ENCODE results near the gene MPDZ.
"Not testable (repeated sequence)": the region's sequence is repeated elsewhere in the genome, so short reads cannot be mapped to it uniquely, and the experiment has no call there.

Gene MPDZ

GRCh38 chr9:13264788-13265187 is 14.7 kb downstream of the MPDZ start:
- DNase-seq (ENCODE audit: insufficient read length) (no peak), FAIRE-seq (no peak)
- TF ChIP-seq POLR2AphosphoS5 (IDR thresholded peaks at IDR 0.05; ENCODE audit: low read depth, low read length) (no peak), POLR2A (IDR thresholded peaks at IDR 0.05; ENCODE audit: low read depth, low read length) (no peak), TAF1 (IDR thresholded peaks at IDR 0.05; ENCODE audit: borderline replicate concordance, low read depth, low read length) (no peak)

GRCh38 chr9:13263511-13263910 is 16.0 kb downstream of the MPDZ start:
- FAIRE-seq (no peak), DNase-seq (ENCODE audit: insufficient read length) (no peak)
- TF ChIP-seq POLR2AphosphoS5 (IDR thresholded peaks at IDR 0.05; ENCODE audit: low read depth, low read length): no peak
- TF ChIP-seq TAF1 (IDR thresholded peaks at IDR 0.05; ENCODE audit: borderline replicate concordance, low read depth, low read length): no peak

- DNase-seq (ENCODE audit: insufficient read length) (no peak), FAIRE-seq (no peak)
- TF ChIP-seq POLR2A (IDR thresholded peaks at IDR 0.05; ENCODE audit: low read depth, low read length): no peak
- no peak for TF ChIP-seq TAF1 (IDR thresholded peaks at IDR 0.05; ENCODE audit: borderline replicate concordance, low read depth, low read length)
- TF ChIP-seq POLR2AphosphoS5 (IDR thresholded peaks at IDR 0.05; ENCODE audit: low read depth, low read length): no peak
These were observed 26.6 kb downstream of the MPDZ start for GRCh38 chr9:13252852-13253251.

DNA sequence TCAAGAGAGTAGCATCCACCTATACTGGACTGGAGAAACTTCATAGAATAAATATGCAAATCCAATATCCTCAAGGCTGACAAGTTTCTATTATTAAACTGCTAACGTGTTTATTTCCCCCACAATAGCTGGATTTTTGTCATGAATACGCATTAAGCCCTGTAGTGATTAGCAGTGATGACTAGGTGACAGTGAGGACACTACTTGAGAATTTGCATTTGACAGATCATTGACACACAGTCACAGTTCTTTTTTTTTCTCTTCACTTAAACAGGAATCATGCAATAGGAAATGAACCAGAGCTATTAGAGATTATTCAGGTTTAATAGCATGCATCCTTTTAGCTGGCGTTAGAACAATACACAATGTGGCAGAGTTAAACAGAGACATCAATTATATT is 35.3 kb downstream of the MPDZ start:
- no peak for DNase-seq (ENCODE audit: insufficient read length)
- TF ChIP-seq TAF1 (IDR thresholded peaks at IDR 0.05; ENCODE audit: borderline replicate concordance, low read depth, low read length) (no peak), POLR2AphosphoS5 (IDR thresholded peaks at IDR 0.05; ENCODE audit: low read depth, low read length) (no peak), POLR2A (IDR thresholded peaks at IDR 0.05; ENCODE audit: low read depth, low read length) (no peak)
- no peak for FAIRE-seq

DNA sequence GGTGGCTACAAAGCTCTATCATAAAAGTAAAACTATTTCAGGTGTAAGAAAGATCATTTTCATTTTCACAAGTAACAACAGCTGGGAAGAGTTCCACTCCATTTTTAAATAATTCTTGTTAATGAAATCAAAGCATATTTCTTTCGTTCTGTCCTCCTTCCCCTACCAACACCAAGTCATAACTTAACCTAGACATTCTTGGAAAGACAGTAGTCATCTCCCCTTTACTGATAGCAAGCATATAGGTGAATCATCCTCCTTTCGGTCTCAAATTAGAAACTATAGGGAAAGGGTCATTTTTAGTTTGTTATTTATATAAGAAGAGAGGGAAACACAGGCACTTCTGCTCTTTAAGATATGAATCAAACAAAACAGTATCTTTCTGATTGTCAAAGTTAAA is 38.2 kb downstream of the MPDZ start:
- FAIRE-seq: no peak
- no peak for DNase-seq (ENCODE audit: insufficient read length)
- no peak for TF ChIP-seq POLR2AphosphoS5 (IDR thresholded peaks at IDR 0.05; ENCODE audit: low read depth, low read length)
- TF ChIP-seq POLR2A (IDR thresholded peaks at IDR 0.05; ENCODE audit: low read depth, low read length): no peak
- no peak for TF ChIP-seq TAF1 (IDR thresholded peaks at IDR 0.05; ENCODE audit: borderline replicate concordance, low read depth, low read length)

DNA sequence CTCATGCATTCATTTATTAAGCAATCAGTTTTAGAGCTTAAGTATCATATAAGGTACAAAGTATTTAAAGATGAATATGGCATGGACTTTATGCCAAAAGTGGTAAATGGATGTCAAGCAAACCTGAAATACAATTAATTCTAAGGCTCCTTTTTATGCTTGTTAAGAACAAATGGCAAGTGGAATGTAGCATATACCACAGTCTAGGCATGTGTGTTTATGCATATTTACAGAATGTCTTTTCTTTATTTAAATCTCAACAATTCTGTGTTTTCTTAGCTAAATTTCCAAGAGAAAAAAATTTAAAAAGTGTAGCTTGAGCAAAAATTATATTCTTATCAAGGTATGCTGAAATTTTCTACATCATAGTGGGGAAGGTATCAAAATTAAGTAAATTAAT is 39.8 kb downstream of the MPDZ start:
- TF ChIP-seq TAF1 (IDR thresholded peaks at IDR 0.05; ENCODE audit: borderline replicate concordance, low read depth, low read length) (no peak), POLR2A (IDR thresholded peaks at IDR 0.05; ENCODE audit: low read depth, low read length) (no peak), POLR2AphosphoS5 (IDR thresholded peaks at IDR 0.05; ENCODE audit: low read depth, low read length) (no peak)
- no peak for FAIRE-seq
- DNase-seq (ENCODE audit: insufficient read length): no peak

- FAIRE-seq (no peak), DNase-seq (ENCODE audit: insufficient read length) (no peak)
- no peak for TF ChIP-seq POLR2AphosphoS5 (IDR thresholded peaks at IDR 0.05; ENCODE audit: low read depth, low read length)
These were observed 40.3 kb downstream of the MPDZ start for GRCh38 chr9:13239208-13239607.

DNA sequence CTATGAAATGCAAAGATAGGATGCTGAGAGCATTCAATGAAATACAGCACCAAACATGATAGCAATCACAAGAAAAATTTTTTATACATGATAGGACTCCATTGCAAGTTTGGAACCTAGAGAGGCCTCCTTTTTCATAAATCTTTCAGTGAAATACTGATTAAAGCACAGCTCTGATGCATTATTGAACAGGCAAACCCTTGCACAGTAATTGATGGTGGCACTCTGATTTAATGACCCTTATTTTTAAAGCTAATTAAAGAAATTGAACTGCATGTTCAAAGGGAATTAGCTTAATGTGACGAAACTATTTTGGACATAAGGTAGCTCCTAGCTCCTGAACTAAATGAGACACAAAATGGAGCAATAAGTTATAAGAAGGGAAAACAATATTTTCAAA is 44.6 kb downstream of the MPDZ start:
- no peak for TF ChIP-seq POLR2AphosphoS5 (IDR thresholded peaks at IDR 0.05; ENCODE audit: low read depth, low read length)
- TF ChIP-seq POLR2A (IDR thresholded peaks at IDR 0.05; ENCODE audit: low read depth, low read length): no peak
- TF ChIP-seq TAF1 (IDR thresholded peaks at IDR 0.05; ENCODE audit: borderline replicate concordance, low read depth, low read length): no peak
- DNase-seq (ENCODE audit: insufficient read length): no peak
- FAIRE-seq: no peak

- TF ChIP-seq TAF1 (IDR thresholded peaks at IDR 0.05; ENCODE audit: borderline replicate concordance, low read depth, low read length) (no peak), POLR2AphosphoS5 (IDR thresholded peaks at IDR 0.05; ENCODE audit: low read depth, low read length) (no peak), POLR2A (IDR thresholded peaks at IDR 0.05; ENCODE audit: low read depth, low read length) (no peak)
- DNase-seq (ENCODE audit: insufficient read length) (no peak), FAIRE-seq (no peak)
These were observed 51.1 kb downstream of the MPDZ start for GRCh38 chr9:13228431-13228830.

DNA sequence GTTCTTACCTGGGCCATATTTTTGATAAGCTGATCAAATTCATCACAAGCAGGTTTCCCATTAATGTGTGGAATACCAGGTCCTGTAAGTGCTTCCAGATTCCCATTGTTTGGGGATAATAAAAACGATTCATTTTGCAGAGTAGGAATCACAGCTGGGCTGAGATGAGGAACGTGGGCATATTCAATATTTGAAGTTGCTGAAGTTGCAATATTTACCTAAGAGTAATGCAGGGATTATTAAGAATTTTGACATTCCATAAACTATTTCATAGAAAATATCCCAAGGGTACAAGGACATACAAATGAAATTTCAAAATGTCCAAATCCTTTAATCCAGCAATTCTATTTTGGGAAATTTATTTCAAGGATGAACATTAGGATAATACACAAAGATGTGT is 55.1 kb downstream of the MPDZ start:
- DNase-seq (ENCODE audit: insufficient read length) (no peak), FAIRE-seq (no peak)
- TF ChIP-seq TAF1 (IDR thresholded peaks at IDR 0.05; ENCODE audit: borderline replicate concordance, low read depth, low read length): no peak

- not testable (repeated sequence) for FAIRE-seq
These were observed 56.8 kb downstream of the MPDZ start for GRCh38 chr9:13222733-13223132.

DNA sequence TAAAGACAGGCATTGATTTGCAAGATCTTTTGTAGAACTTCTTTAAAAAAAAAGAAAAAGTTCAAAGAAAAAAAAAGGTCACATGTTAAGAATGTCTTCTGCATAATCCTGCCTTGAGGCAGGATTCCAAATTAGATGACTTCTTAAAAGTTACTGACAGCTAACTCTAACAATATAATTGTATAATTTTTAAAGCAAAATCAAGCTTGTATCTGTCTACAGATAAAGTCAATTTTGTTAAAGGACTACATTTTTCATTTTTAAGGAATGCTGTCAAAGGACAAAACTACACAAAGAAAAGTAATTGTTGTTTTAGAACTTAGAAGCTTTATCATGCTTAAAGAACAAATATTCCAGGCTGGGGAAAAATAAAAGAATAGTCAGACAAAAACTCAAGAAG is 57.8 kb downstream of the MPDZ start:
- TF ChIP-seq POLR2A (IDR thresholded peaks at IDR 0.05; ENCODE audit: low read depth, low read length): no peak
- no peak for TF ChIP-seq TAF1 (IDR thresholded peaks at IDR 0.05; ENCODE audit: borderline replicate concordance, low read depth, low read length)
- no peak for TF ChIP-seq POLR2AphosphoS5 (IDR thresholded peaks at IDR 0.05; ENCODE audit: low read depth, low read length)
- DNase-seq (ENCODE audit: insufficient read length): no peak
- no peak for FAIRE-seq

More at GRCh38 chr9:13222733-13223132, 56.8 kb downstream of the MPDZ start:
- DNase-seq (ENCODE audit: insufficient read length): not testable (repeated sequence)

DNA sequence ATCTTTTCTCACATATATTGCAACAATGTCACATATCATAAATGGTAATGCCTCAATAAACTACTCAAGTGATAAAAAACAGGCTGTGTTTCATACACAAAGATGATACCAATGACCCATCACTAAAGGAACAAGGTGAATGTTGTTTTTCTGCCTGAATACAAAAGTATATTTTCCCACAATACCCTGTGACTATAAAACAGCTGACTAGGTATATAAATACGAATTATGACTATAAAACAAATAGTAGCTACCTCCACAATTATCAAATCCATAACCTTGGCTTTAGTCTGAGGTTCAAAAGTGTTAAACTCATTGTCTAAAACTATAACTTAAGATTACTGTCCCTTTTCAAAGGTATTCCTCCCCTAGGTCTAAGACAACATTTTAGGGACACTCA is 58.7 kb downstream of the MPDZ start:
- FAIRE-seq: no peak
- no peak for TF ChIP-seq POLR2A (IDR thresholded peaks at IDR 0.05; ENCODE audit: low read depth, low read length)
- TF ChIP-seq TAF1 (IDR thresholded peaks at IDR 0.05; ENCODE audit: borderline replicate concordance, low read depth, low read length): no peak
- TF ChIP-seq POLR2AphosphoS5 (IDR thresholded peaks at IDR 0.05; ENCODE audit: low read depth, low read length): no peak
- DNase-seq (ENCODE audit: insufficient read length): no peak
